Cardiac fibroblast (primary cell): ENCODE data around the gene C16orf82.

Experiments
- DNase-seq, 2 donors: peaks; one replicate each; pipeline versions ENCODE4 v3.0.0 to v3.0.0-alpha.2; 2010; ENCODE audit warnings: low read depth in 2 of 2
- H3K4me3 ChIP-seq, 2 donors: replicated peaks in 1 of 2; 1 replicate in 1 of 2; 2 replicates in 1 of 2; pipeline ENCODE4 v1.5.1; 2011; ENCODE audit warnings: low read depth in 2 of 2, low read length in 2 of 2, mild to moderate bottlenecking in 2 of 2, moderate library complexity in 1 of 2
- TF ChIP-seq, protein P1 (sequence below): IDR thresholded peaks from one replicate; pipeline ENCODE4 v1.5.1; 2011; ENCODE audit warnings: low read depth, mild to moderate bottlenecking, low read length, inconsistent platforms

C16orf82 gene

GRCh38 chr16:27118526-27118925, 51.8 kb downstream of the C16orf82 start:
- TF ChIP-seq, protein P1, sequence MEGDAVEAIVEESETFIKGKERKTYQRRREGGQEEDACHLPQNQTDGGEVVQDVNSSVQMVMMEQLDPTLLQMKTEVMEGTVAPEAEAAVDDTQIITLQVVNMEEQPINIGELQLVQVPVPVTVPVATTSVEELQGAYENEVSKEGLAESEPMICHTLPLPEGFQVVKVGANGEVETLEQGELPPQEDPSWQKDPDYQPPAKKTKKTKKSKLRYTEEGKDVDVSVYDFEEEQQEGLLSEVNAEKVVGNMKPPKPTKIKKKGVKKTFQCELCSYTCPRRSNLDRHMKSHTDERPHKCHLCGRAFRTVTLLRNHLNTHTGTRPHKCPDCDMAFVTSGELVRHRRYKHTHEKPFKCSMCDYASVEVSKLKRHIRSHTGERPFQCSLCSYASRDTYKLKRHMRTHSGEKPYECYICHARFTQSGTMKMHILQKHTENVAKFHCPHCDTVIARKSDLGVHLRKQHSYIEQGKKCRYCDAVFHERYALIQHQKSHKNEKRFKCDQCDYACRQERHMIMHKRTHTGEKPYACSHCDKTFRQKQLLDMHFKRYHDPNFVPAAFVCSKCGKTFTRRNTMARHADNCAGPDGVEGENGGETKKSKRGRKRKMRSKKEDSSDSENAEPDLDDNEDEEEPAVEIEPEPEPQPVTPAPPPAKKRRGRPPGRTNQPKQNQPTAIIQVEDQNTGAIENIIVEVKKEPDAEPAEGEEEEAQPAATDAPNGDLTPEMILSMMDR = no peak
- no peak for DNase-seq
- no peak overlapping the region for H3K4me3 ChIP-seq
